HG03354 (cell line): ENCODE results near the gene FAF1.
A peak's percentile ranks its signal among the peaks of the same experiment; 100 is the strongest.
"Not testable (repeated sequence)": the region's sequence is repeated elsewhere in the genome, so short reads cannot be mapped to it uniquely, and the experiment has no call there.

ENCODE experiments used
- ATAC-seq: cut with Tn5 transposase; IDR thresholded peaks from one replicate; pipeline ENCODE4 v1.9.1; 2021; ENCODE audit warnings: mild to moderate bottlenecking; ENCODE audit not compliant: unreplicated experiment, poor library complexity, severe bottlenecking

The FAF1 gene

GRCh38 chr1:50529510-50529909, 430.6 kb downstream of the FAF1 start:
- ATAC-seq = no peak

GRCh38 chr1:50527987-50528320, 432.1 kb downstream of the FAF1 start:
- not testable (repeated sequence) for ATAC-seq

- peak; percentile 68 for ATAC-seq
Observed at GRCh38 chr1:50527249-50527986, 432.6 kb downstream of the FAF1 start.

GRCh38 chr1:50526431-50526830, 433.6 kb downstream of the FAF1 start:
- no peak for ATAC-seq

- no peak for ATAC-seq
Observed at GRCh38 chr1:50523548-50523947, 436.5 kb downstream of the FAF1 start.

GRCh38 chr1:50522691-50523342, 437.2 kb downstream of the FAF1 start:
- ATAC-seq = no peak

GRCh38 chr1:50521703-50522102, 438.4 kb downstream of the FAF1 start:
- peak; percentile 96 for ATAC-seq

GRCh38 chr1:50517488-50517887, 442.6 kb downstream of the FAF1 start:
- no peak for ATAC-seq

GRCh38 chr1:50516056-50516455, 444.0 kb downstream of the FAF1 start:
- no peak for ATAC-seq

- ATAC-seq = no peak
Observed at GRCh38 chr1:50508040-50508586, 452.0 kb downstream of the FAF1 start.

- no peak for ATAC-seq
Observed at GRCh38 chr1:50505427-50505826, 454.6 kb downstream of the FAF1 start.

GRCh38 chr1:50503515-50503914, 456.6 kb downstream of the FAF1 start:
- no peak for ATAC-seq

GRCh38 chr1:50502147-50502546, 457.9 kb downstream of the FAF1 start:
- peak; percentile 60 for ATAC-seq

- no peak for ATAC-seq
Observed at GRCh38 chr1:50497007-50497406, 463.1 kb downstream of the FAF1 start.

GRCh38 chr1:50493710-50494109, 466.4 kb downstream of the FAF1 start:
- no peak for ATAC-seq

- no peak for ATAC-seq
Observed at GRCh38 chr1:50492142-50492541, 467.9 kb downstream of the FAF1 start.

- peak; percentile 62 for ATAC-seq
Observed at GRCh38 chr1:50491142-50491541, 468.9 kb downstream of the FAF1 start.

GRCh38 chr1:50490640-50491039, 469.4 kb downstream of the FAF1 start:
- ATAC-seq = peak; percentile 66

GRCh38 chr1:50488876-50489275, 471.2 kb downstream of the FAF1 start:
- no peak for ATAC-seq

- no peak for ATAC-seq
Observed at GRCh38 chr1:50488356-50488755, 471.7 kb downstream of the FAF1 start.

GRCh38 chr1:50487725-50488124, 472.3 kb downstream of the FAF1 start:
- ATAC-seq = no peak
